Measurements from ENCODE around the gene MTUS2.
"Not testable (repeated sequence)": the region's sequence is repeated elsewhere in the genome, so short reads cannot be mapped to it uniquely, and the experiment has no call there.

MTUS2 gene

GRCh38 chr13:29195456-29195855, 375.3 kb downstream of the MTUS2 start:
- no peak overlapping the region for H3K4me3 ChIP-seq (ENCODE audit: low read depth, low read length)
- DNase-seq (ENCODE audit: low read depth), result no peak
- TF ChIP-seq, protein P1, sequence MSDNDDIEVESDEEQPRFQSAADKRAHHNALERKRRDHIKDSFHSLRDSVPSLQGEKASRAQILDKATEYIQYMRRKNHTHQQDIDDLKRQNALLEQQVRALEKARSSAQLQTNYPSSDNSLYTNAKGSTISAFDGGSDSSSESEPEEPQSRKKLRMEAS (IDR thresholded peaks at IDR 0.05; ENCODE audit: low read depth, low read length), result no peak
- TF ChIP-seq MYC (IDR thresholded peaks at IDR 0.05; ENCODE audit: low read depth, low read length) (no peak), POLR2A (IDR thresholded peaks at IDR 0.05; ENCODE audit: extremely low read depth, insufficient read length) (no peak), CTCF (IDR thresholded peaks at IDR 0.05; ENCODE audit: low read depth, low read length) (no peak)

- no peak for DNase-seq (ENCODE audit: low read depth)
- no peak for TF ChIP-seq CTCF (IDR thresholded peaks at IDR 0.05; ENCODE audit: low read depth, low read length)
- no peak for TF ChIP-seq MYC (IDR thresholded peaks at IDR 0.05; ENCODE audit: low read depth, low read length)
- TF ChIP-seq, protein P1 (IDR thresholded peaks at IDR 0.05; ENCODE audit: low read depth, low read length), result no peak
- TF ChIP-seq POLR2A (IDR thresholded peaks at IDR 0.05; ENCODE audit: extremely low read depth, insufficient read length), result no peak
- H3K4me3 ChIP-seq (ENCODE audit: low read depth, low read length), result no peak overlapping the region
Measured at GRCh38 chr13:29196409-29197074, 376.4 kb downstream of the MTUS2 start.

- not testable (repeated sequence) for H3K4me3 ChIP-seq (ENCODE audit: low read depth, low read length); DNase-seq (ENCODE audit: low read depth)
Measured at GRCh38 chr13:29202753-29203152, 382.6 kb downstream of the MTUS2 start.

- no peak for TF ChIP-seq MYC (IDR thresholded peaks at IDR 0.05; ENCODE audit: low read depth, low read length)
- no peak for TF ChIP-seq CTCF (IDR thresholded peaks at IDR 0.05; ENCODE audit: low read depth, low read length)
- TF ChIP-seq, protein P1 (IDR thresholded peaks at IDR 0.05; ENCODE audit: low read depth, low read length), result no peak
- TF ChIP-seq POLR2A (IDR thresholded peaks at IDR 0.05; ENCODE audit: extremely low read depth, insufficient read length), result no peak
- H3K4me3 ChIP-seq (ENCODE audit: low read depth, low read length), result no peak overlapping the region
- no peak for DNase-seq (ENCODE audit: low read depth)
Measured at GRCh38 chr13:29204651-29205050, 384.5 kb downstream of the MTUS2 start.

- H3K4me3 ChIP-seq (ENCODE audit: low read depth, low read length), result no peak overlapping the region
- TF ChIP-seq CTCF (IDR thresholded peaks at IDR 0.05; ENCODE audit: low read depth, low read length) (no peak), POLR2A (IDR thresholded peaks at IDR 0.05; ENCODE audit: extremely low read depth, insufficient read length) (no peak), MYC (IDR thresholded peaks at IDR 0.05; ENCODE audit: low read depth, low read length) (no peak)
- TF ChIP-seq, protein P1 (IDR thresholded peaks at IDR 0.05; ENCODE audit: low read depth, low read length), result no peak
- no peak for DNase-seq (ENCODE audit: low read depth)
Measured at GRCh38 chr13:29210676-29211075, 390.5 kb downstream of the MTUS2 start.

- not testable (repeated sequence) for DNase-seq (ENCODE audit: low read depth); H3K4me3 ChIP-seq (ENCODE audit: low read depth, low read length)
Measured at GRCh38 chr13:29211162-29211561, 391.0 kb downstream of the MTUS2 start.

DNA sequence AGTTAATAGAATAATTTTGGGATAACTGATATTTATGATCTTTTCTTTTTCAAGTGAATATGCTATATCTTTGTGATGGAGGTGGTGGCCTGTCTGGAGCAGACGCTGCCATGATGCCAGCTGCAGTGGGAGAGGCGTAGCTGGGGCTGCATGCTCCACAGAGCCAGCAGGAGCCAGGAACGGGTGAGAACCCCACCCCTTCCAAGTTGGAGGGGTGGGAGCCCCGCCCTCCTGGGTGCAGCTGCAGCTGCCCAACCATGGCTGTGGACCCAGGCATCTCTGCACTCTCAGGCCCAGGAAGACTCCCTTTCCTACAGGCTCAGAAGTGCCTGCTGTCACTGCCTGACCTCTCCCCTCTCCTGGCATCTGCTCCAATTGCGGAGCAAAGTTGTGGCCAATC, 402.3 kb downstream of the MTUS2 start:
- no peak overlapping the region for H3K4me3 ChIP-seq (ENCODE audit: low read depth, low read length)
- no peak for TF ChIP-seq MYC (IDR thresholded peaks at IDR 0.05; ENCODE audit: low read depth, low read length)
- no peak for TF ChIP-seq CTCF (IDR thresholded peaks at IDR 0.05; ENCODE audit: low read depth, low read length)
- TF ChIP-seq POLR2A (IDR thresholded peaks at IDR 0.05; ENCODE audit: extremely low read depth, insufficient read length), result no peak
- TF ChIP-seq, protein P1 (IDR thresholded peaks at IDR 0.05; ENCODE audit: low read depth, low read length), result no peak
- DNase-seq (ENCODE audit: low read depth), result no peak
